Prostate gland (tissue), 2 donors: ENCODE data around the gene GPR161.

Experiments used
- POLR2A ChIP-seq: fragments of 450-650 bp; IDR thresholded peaks from one replicate; pipeline ENCODE4 v1.6.1; 2016; ENCODE audit warnings: antibody characterized with exemption, mild to moderate bottlenecking
- TF ChIP-seq, protein P1 (sequence below), 4 experiments: fragments of 200-600 bp in 2 of 4; fragments of 450-650 bp in 2 of 4; sonication (generic) in 2 of 4; IDR thresholded peaks; 1 replicate in 3 of 4; 2 replicates in 1 of 4; pipeline ENCODE4 v1.5.1; 2016 to 2019; ENCODE audit warnings: antibody characterized with exemption in 4 of 4, mild to moderate bottlenecking in 2 of 4, moderate library complexity in 2 of 4

DNA sequence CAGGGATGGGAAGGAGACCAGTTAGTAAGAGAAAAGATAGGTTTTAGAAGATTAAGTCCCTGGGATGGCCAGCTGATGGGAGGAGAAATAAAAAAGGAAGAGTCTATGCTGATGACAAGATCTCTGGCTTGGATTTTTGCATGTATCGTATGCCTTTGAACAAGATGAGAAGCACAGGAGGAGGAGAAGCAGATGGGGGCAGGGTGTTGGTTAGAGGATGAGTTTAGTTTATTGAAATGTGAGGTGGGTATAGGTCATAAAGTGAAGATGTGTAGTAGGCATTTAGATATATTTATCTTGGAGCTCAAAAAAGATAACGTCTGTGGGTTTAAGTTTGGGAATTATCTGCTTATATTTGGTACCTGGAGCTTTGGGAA is 43.4 kb upstream of the GPR161 start:
- TF ChIP-seq, protein P1, sequence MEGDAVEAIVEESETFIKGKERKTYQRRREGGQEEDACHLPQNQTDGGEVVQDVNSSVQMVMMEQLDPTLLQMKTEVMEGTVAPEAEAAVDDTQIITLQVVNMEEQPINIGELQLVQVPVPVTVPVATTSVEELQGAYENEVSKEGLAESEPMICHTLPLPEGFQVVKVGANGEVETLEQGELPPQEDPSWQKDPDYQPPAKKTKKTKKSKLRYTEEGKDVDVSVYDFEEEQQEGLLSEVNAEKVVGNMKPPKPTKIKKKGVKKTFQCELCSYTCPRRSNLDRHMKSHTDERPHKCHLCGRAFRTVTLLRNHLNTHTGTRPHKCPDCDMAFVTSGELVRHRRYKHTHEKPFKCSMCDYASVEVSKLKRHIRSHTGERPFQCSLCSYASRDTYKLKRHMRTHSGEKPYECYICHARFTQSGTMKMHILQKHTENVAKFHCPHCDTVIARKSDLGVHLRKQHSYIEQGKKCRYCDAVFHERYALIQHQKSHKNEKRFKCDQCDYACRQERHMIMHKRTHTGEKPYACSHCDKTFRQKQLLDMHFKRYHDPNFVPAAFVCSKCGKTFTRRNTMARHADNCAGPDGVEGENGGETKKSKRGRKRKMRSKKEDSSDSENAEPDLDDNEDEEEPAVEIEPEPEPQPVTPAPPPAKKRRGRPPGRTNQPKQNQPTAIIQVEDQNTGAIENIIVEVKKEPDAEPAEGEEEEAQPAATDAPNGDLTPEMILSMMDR (IDR thresholded peaks at IDR 0.05), result no peak
- TF ChIP-seq POLR2A, result no peak
